ENCODE results near the gene MITF. TPM values are rescaled to one million over a fixed set of nuclear protein-coding genes. Genes with fewer than 3 reads are reported as not detected.

The MITF gene
- total and polyA plus RNA-seq, 2 experiments from 2014 or later, result 73.2 to 99.9 TPM

- Histone ChIP-seq H3K36me3 (no peaks in the 10 kb centered on the region), H3K27me3 (no peaks in the 10 kb centered on the region), H3K27ac (no peak overlapping the region), H3K9me3 (ENCODE audit: low read depth) (no peaks in the 10 kb centered on the region), H3K4me3 (no peak overlapping the region), H3K4me1 (ENCODE audit: low read depth) (peaks cover 13% of the 10 kb centered on the region)
- no peak for TF ChIP-seq CTCF (IDR thresholded peaks at IDR 0.05; ENCODE audit: low read depth, low read length)
- peak in 1 of 2 donors; percentile 60 for DNase-seq (ENCODE audit: low read depth in 1 of 2, low spot score in 1 of 2)
Measured at GRCh38 chr3:69710153-69710977, 28.9 kb upstream of the MITF start.

GRCh38 chr3:69712269-69712668, 27.0 kb upstream of the MITF start:
- Histone ChIP-seq H3K4me1 (ENCODE audit: low read depth) (no peaks in the 10 kb centered on the region), H3K36me3 (no peaks in the 10 kb centered on the region), H3K9me3 (ENCODE audit: low read depth) (no peaks in the 10 kb centered on the region), H3K27ac (no peak overlapping the region), H3K27me3 (no peaks in the 10 kb centered on the region), H3K4me3 (no peak overlapping the region)
- no peak for DNase-seq (ENCODE audit: low read depth in 1 of 2, low spot score in 1 of 2)
- TF ChIP-seq CTCF (IDR thresholded peaks at IDR 0.05; ENCODE audit: low read depth, low read length), result no peak

- no peak for DNase-seq (ENCODE audit: low read depth in 1 of 2, low spot score in 1 of 2)
- Histone ChIP-seq H3K27me3 (no peaks in the 10 kb centered on the region), H3K4me3 (no peak overlapping the region), H3K27ac (no peak overlapping the region), H3K9me3 (ENCODE audit: low read depth) (no peaks in the 10 kb centered on the region), H3K4me1 (ENCODE audit: low read depth) (no peaks in the 10 kb centered on the region), H3K36me3 (no peaks in the 10 kb centered on the region)
- no peak for TF ChIP-seq CTCF (IDR thresholded peaks at IDR 0.05; ENCODE audit: low read depth, low read length)
Measured at GRCh38 chr3:69712933-69713332, 26.3 kb upstream of the MITF start.

GRCh38 chr3:69715204-69715603, 24.1 kb upstream of the MITF start:
- H3K27ac ChIP-seq, result no peak overlapping the region
- TF ChIP-seq CTCF (IDR thresholded peaks at IDR 0.05; ENCODE audit: low read depth, low read length), result no peak
- H3K4me1 ChIP-seq (ENCODE audit: low read depth), result peaks cover 12% of the 10 kb centered on the region
- no peaks in the 10 kb centered on the region for H3K36me3 ChIP-seq
- H3K4me3 ChIP-seq, result no peak overlapping the region
- no peak for DNase-seq (ENCODE audit: low read depth in 1 of 2, low spot score in 1 of 2)
- no peaks in the 10 kb centered on the region for H3K27me3 ChIP-seq
- H3K9me3 ChIP-seq (ENCODE audit: low read depth), result no peaks in the 10 kb centered on the region

- Histone ChIP-seq H3K4me1 (ENCODE audit: low read depth) (peaks cover 16% of the 10 kb centered on the region), H3K27ac (no peak overlapping the region), H3K4me3 (no peak overlapping the region), H3K36me3 (no peaks in the 10 kb centered on the region), H3K9me3 (ENCODE audit: low read depth) (no peaks in the 10 kb centered on the region), H3K27me3 (no peaks in the 10 kb centered on the region)
- DNase-seq (ENCODE audit: low read depth in 1 of 2, low spot score in 1 of 2), result no peak
- TF ChIP-seq CTCF (IDR thresholded peaks at IDR 0.05; ENCODE audit: low read depth, low read length), result no peak
Measured at GRCh38 chr3:69716119-69716518, 23.1 kb upstream of the MITF start.

All from cardiac muscle cell (in vitro differentiated cells and primary cell).